Omental fat pad (tissue), 4 donors: ENCODE data around the gene RIPOR3. TPM values are rescaled to one million over a fixed set of nuclear protein-coding genes. Genes with fewer than 3 reads are reported as not detected.

Source experiments
- ATAC-seq: fragments of 150-250 bp; one replicate; pipeline ENCODE4 v1.9.1; 2016; ENCODE audit warnings: mild to moderate bottlenecking, moderate library complexity; ENCODE audit not compliant: low FRiP score
- DNase-seq: peaks from one replicate; pipeline ENCODE4 v3.0.0-alpha.2; 2019; ENCODE audit warnings: low spot score
- total RNA-seq, 4 donors: library from RNA; depleted of rRNA; stranded (reverse); fragments of >200 nt; gene quantifications; one replicate each; pipeline ENCODE4 v1.1.0, GENCODE V29; 2016
- TF ChIP-seq, protein P1 (sequence below), 3 donors: fragments of 450-650 bp; IDR thresholded peaks; one replicate each; pipeline ENCODE4 v1.5.1; 2016 to 2017; ENCODE audit warnings: antibody characterized with exemption in 3 of 3, mild to moderate bottlenecking in 3 of 3, moderate library complexity in 2 of 3

Gene RIPOR3
- total RNA-seq, 4 donors from 2014 or later: 7.8 to 81.8 (median 16.6) TPM

DNA sequence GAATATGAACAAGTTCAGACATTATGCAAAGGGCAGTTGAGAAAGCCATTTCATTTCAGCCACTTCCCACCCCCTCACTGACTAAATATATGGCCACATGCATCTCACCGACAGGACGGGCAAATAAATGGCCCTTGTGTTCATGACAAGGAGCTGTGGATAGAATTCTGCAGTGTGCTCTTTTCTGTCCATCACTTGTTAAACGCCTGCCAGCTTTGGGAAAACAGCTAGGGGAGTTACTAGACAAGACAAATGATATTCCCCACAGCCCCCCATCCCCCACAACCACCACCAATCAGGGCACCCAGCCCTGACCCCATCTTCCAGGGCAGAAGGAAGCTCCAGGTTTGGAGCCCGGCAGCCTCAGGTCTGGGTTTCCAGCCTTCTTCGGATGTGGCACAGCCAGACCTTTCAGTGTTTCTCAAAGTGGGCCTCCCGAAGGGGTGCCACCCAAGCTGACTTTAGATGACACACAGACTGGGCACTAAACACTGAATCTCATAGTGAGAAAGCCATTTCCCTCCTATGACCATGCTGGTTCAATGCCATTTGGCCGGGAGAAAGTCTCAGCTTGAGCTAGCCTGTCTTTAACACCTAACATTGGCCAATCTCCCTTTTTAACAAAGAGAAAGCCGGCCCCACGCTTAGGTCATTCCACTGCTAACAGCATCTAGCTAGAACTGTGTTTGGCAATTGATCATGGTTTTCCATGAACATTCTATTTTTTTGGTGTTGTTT, 4.0 kb upstream of the RIPOR3 start:
- TF ChIP-seq, protein P1, sequence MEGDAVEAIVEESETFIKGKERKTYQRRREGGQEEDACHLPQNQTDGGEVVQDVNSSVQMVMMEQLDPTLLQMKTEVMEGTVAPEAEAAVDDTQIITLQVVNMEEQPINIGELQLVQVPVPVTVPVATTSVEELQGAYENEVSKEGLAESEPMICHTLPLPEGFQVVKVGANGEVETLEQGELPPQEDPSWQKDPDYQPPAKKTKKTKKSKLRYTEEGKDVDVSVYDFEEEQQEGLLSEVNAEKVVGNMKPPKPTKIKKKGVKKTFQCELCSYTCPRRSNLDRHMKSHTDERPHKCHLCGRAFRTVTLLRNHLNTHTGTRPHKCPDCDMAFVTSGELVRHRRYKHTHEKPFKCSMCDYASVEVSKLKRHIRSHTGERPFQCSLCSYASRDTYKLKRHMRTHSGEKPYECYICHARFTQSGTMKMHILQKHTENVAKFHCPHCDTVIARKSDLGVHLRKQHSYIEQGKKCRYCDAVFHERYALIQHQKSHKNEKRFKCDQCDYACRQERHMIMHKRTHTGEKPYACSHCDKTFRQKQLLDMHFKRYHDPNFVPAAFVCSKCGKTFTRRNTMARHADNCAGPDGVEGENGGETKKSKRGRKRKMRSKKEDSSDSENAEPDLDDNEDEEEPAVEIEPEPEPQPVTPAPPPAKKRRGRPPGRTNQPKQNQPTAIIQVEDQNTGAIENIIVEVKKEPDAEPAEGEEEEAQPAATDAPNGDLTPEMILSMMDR (IDR thresholded peaks at IDR 0.05): no peak
- peak; percentile 63 for ATAC-seq
- no peak for DNase-seq

DNA sequence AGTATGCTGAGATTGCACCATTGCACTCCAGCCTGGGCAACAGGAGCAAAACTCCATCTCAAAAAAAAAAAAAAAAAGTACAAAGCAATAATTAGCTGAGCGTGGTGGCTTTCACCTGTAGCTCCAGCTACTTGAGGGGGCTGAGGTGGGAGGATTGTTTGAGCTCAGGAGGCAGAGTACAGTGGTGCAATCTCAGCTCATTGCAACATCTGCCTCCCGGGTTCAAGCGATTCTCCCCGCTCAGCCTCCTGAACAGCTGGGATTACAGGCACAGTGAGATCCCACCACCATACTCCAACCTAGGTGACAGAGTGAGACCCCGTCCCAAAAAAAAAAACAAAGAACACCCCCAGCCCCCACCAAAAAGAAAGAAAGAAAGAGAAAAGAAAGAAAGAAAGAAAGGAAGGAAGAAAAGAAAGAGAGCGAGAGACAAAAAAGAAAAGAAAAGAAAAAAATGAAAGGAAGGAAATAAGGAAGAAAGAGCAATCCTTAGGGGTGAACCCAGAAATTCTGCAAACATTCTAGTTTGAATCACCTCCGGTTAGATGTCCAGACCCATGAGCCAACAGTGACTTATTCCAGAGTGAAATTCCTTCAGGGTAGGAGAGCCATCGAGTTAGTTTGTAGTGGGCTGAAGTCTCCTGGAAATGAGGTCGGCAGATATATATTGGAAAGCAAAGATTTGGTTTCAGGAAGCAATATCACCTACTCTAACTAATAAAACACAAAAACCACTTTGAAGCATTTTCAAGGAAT, 3.2 kb upstream of the RIPOR3 start:
- DNase-seq (no peak), ATAC-seq (no peak)
- TF ChIP-seq, protein P1 (IDR thresholded peaks at IDR 0.05): no peak

DNA sequence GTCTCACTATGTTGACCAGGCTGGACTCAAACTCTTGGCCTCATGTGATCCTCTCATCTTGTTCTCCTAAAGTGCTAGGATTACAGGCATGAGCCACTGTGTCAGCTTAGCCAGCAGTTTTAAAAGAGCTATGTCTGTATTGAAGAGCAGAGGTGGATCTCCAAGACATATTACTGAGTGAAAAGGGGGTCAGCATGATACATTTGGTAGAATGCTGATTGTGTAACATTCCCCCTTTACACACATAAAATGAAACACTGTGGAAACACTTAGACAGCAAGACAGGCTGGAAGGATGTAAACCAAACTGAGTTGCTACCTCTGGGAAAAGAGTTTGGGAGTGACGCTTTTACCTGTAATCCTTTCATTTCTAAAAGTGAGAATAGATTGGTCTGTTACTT, 1.7 kb upstream of the RIPOR3 start:
- TF ChIP-seq, protein P1 (IDR thresholded peaks at IDR 0.05): no peak
- DNase-seq: no peak
- no peak for ATAC-seq

DNA sequence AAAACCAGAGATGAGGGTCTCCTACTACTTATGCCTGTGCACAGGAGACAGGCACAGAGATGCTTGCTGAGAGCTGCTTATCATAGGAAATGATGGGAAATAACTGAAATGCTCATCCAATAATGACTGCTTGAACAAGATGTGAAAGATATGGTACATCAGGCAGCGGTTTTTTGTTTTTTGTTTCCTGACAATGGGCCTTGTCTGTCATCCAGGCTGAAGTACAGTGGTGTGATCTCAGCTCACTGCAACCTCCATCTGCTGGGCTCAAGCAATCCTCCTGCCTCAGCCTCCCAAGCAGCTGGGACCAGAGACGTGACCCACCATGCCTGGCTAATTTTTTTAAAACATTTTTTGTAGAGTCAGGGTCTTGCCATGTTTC, 1.2 kb upstream of the RIPOR3 start:
- TF ChIP-seq, protein P1 (IDR thresholded peaks at IDR 0.05): no peak
- DNase-seq (no peak), ATAC-seq (no peak)

DNA sequence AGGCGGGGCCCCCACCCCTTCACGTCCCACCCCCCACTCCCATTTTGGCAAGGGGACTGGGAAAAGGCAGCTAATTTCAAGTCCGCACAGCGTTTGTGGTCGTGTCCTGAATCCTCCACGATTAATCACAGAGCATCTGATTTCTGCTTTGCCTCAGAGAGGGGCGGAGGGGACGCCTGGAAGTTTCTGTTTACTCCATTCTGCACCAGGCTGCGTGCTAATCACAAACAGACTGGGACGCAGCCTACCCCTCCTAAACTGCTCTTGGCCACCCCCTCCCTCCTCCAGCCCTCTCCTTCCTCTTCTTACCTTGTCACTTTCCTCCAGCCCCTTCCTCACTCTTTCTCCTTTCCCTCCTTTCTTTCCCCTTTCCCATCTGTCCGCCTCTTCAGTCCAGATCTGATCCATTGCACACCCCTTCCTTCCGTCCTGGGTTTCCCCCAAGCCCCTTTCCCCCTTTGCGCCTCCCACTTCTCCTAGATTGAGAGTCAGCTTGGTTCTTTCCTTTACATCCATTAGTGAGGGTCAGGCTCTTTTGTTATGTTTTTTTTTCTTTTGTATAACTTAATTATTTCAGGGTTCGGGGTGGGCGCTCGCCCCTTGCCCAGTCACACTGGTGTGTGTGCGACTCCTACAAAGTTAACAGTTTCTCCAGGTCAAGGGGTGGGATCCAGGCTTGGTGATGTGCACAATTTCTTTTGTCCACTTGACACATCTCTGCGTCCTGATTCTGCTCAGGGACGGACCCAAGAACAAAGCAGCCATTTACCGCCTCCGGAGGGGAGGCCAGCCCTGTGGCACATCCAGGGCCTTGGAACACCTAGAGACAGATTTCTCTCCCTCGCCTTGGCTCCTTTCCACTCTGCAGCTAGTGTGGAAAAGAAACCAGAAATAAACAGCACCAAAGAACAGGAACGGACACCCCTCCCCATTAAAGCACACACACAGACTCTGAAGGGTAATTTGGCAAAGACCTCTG, 520 bp upstream of the RIPOR3 start:
- DNase-seq: no peak
- no peak for ATAC-seq
- TF ChIP-seq, protein P1 (IDR thresholded peaks at IDR 0.05): no peak

DNA sequence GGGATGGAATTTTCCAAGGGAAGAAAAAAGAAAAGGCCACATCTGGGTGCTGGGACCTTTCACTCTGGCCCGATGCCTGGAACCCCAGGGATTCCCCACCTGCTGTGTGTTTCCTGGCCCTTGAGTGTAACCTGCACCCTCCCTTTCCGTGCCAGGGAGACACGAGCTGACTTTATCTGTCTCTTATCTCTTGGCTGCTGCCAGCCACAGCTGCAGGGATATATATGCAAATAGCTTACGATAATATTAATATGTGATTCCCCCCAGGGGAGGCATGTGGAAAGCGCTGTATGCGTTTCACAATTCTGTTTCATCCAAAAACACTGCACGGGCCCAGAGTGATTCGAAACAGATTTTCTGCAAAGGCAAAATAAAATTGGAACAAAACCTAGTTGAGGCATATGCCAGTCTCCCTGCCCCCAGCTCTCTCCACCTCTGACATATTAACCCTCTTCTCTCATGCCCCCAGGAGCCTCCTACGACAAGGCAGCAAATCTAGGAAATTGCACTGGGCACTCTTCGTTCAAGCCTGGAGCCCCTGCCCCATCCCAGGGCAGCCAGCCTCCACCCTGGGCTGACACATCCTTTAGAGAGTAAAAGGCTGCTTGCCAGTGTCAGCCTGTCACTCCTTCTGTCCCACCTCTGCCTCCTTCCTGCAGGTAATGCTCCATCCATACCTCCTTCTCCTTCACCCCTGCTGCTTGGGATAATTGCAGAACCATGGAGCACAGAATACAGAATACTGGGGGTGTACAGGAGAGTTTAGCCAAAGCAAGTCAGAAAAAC, 1.3 kb downstream of the RIPOR3 start:
- TF ChIP-seq, protein P1 (IDR thresholded peaks at IDR 0.05): no peak
- DNase-seq (no peak), ATAC-seq (peak; percentile 74)
